ENCODE measurements around the gene STK17B.
"Not testable (repeated sequence)": the region's sequence is repeated elsewhere in the genome, so short reads cannot be mapped to it uniquely, and the experiment has no call there.

Gene STK17B

GRCh38 chr2:196171248-196171871 lies at the start of gene STK17B:
STK17B (minus strand) TSS chr2:196171578; CDS start chr2:196163383, 8,195 bp downstream.
- peak; percentile 89 for DNase-seq (ENCODE audit: extremely low spot score, insufficient read length, low read depth)
- peak; percentile 86 for FAIRE-seq

GRCh38 chr2:196220671-196221070 lies 49.3 kb upstream of the STK17B start:
- DNase-seq (ENCODE audit: extremely low spot score, insufficient read length, low read depth) (no peak), FAIRE-seq (no peak)

- no peak for DNase-seq (ENCODE audit: extremely low spot score, insufficient read length, low read depth)
- no peak for FAIRE-seq
These were observed 48.3 kb upstream of the STK17B start for GRCh38 chr2:196219671-196220070.

- no peak for DNase-seq (ENCODE audit: extremely low spot score, insufficient read length, low read depth)
- FAIRE-seq, result no peak
These were observed 46.7 kb upstream of the STK17B start for GRCh38 chr2:196218106-196218505.

- DNase-seq (ENCODE audit: extremely low spot score, insufficient read length, low read depth) (no peak), FAIRE-seq (peak; percentile 64)
These were observed 45.7 kb upstream of the STK17B start for GRCh38 chr2:196217116-196217515.

- DNase-seq (ENCODE audit: extremely low spot score, insufficient read length, low read depth), result no peak
These were observed 44.0 kb upstream of the STK17B start for GRCh38 chr2:196215376-196215775.

GRCh38 chr2:196214156-196214555 lies 42.8 kb upstream of the STK17B start:
- FAIRE-seq (no peak), DNase-seq (ENCODE audit: extremely low spot score, insufficient read length, low read depth) (no peak)

More at GRCh38 chr2:196215376-196215775, 44.0 kb upstream of the STK17B start:
- FAIRE-seq, result no peak

GRCh38 chr2:196213252-196213980 lies 42.0 kb upstream of the STK17B start:
- DNase-seq (ENCODE audit: extremely low spot score, insufficient read length, low read depth), result no peak
- FAIRE-seq, result no peak

- FAIRE-seq (no peak), DNase-seq (ENCODE audit: extremely low spot score, insufficient read length, low read depth) (no peak)
These were observed 37.5 kb upstream of the STK17B start for GRCh38 chr2:196208915-196209314.

- FAIRE-seq (no peak), DNase-seq (ENCODE audit: extremely low spot score, insufficient read length, low read depth) (no peak)
These were observed 35.4 kb upstream of the STK17B start for GRCh38 chr2:196206804-196207203.

GRCh38 chr2:196205881-196206435 lies 34.6 kb upstream of the STK17B start:
- FAIRE-seq (peak; percentile 47), DNase-seq (ENCODE audit: extremely low spot score, insufficient read length, low read depth) (no peak)

- DNase-seq (ENCODE audit: extremely low spot score, insufficient read length, low read depth), result no peak
- FAIRE-seq, result no peak
These were observed 33.8 kb upstream of the STK17B start for GRCh38 chr2:196205011-196205766.

GRCh38 chr2:196201229-196202009 lies 30.0 kb upstream of the STK17B start:
- DNase-seq (ENCODE audit: extremely low spot score, insufficient read length, low read depth) (no peak), FAIRE-seq (peak; percentile 70)

GRCh38 chr2:196200557-196200956 lies 29.2 kb upstream of the STK17B start:
- FAIRE-seq (peak; percentile 89), DNase-seq (ENCODE audit: extremely low spot score, insufficient read length, low read depth) (peak; percentile 45)

GRCh38 chr2:196195758-196196157 lies 24.4 kb upstream of the STK17B start:
- DNase-seq (ENCODE audit: extremely low spot score, insufficient read length, low read depth) (no peak), FAIRE-seq (no peak)

- FAIRE-seq (no peak), DNase-seq (ENCODE audit: extremely low spot score, insufficient read length, low read depth) (no peak)
These were observed 23.9 kb upstream of the STK17B start for GRCh38 chr2:196195302-196195701.

GRCh38 chr2:196191541-196191940 lies 20.2 kb upstream of the STK17B start:
- DNase-seq (ENCODE audit: extremely low spot score, insufficient read length, low read depth), result no peak
- no peak for FAIRE-seq

GRCh38 chr2:196187898-196188458 lies 16.6 kb upstream of the STK17B start:
- FAIRE-seq, result no peak
- no peak for DNase-seq (ENCODE audit: extremely low spot score, insufficient read length, low read depth)

GRCh38 chr2:196187175-196187700 lies 15.9 kb upstream of the STK17B start:
- not testable (repeated sequence) for FAIRE-seq; DNase-seq (ENCODE audit: extremely low spot score, insufficient read length, low read depth)

Data from GM18507 (cell line).